ENCODE measurements around the gene DES.

GRCh38 chr2:219410390-219410789, 7.8 kb upstream of the DES start:
- TF ChIP-seq POLR2A (IDR thresholded peaks at IDR 0.05): no peak
- no peak for TF ChIP-seq CTCF (IDR thresholded peaks at IDR 0.05 in 4 of 5, conservative IDR thresholded peaks at IDR 0.05 in 1 of 5)

Measured in gastrocnemius medialis (tissue), 4 donors.